ENCODE data around the gene KRTAP4-1.

DNA sequence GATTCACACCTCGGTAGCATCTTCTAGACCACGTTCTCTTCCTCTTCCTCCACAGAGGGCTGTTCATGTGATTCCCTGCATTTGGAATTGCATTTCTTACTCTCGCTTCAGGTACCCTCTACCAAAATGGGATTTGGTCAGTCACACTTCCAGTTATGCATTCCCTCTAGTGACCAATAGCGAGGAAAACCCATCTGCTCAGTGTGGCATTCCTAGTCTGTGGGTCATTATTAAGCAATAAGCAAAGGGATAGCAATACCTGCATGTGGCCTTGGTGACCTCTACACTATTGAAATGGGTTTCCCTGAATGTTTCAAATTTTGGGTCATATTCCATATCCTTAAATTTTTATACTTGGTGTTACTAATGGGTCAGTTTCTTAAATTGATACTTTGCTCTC is 34.7 kb downstream of the KRTAP4-1 start:
- TF ChIP-seq, protein P1, sequence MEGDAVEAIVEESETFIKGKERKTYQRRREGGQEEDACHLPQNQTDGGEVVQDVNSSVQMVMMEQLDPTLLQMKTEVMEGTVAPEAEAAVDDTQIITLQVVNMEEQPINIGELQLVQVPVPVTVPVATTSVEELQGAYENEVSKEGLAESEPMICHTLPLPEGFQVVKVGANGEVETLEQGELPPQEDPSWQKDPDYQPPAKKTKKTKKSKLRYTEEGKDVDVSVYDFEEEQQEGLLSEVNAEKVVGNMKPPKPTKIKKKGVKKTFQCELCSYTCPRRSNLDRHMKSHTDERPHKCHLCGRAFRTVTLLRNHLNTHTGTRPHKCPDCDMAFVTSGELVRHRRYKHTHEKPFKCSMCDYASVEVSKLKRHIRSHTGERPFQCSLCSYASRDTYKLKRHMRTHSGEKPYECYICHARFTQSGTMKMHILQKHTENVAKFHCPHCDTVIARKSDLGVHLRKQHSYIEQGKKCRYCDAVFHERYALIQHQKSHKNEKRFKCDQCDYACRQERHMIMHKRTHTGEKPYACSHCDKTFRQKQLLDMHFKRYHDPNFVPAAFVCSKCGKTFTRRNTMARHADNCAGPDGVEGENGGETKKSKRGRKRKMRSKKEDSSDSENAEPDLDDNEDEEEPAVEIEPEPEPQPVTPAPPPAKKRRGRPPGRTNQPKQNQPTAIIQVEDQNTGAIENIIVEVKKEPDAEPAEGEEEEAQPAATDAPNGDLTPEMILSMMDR (IDR thresholded peaks at IDR 0.05) = no peak
- no peak for TF ChIP-seq POLR2A (IDR thresholded peaks at IDR 0.05)

All from adrenal gland (tissue), 5 donors.